KMS-11 (cell line): ENCODE measurements around the gene RYR1.

Experiments
- H2AFZ ChIP-seq: fragments of 200-600 bp; sonication (generic); 2 replicates; pipeline ENCODE4 v1.6.1; 2016; ENCODE audit warnings: antibody characterized with exemption, mixed run types, low read depth
- H3K27ac ChIP-seq: fragments of 200-600 bp; sonication (generic); 2 replicates; pipeline ENCODE4 v1.6.1; 2016; ENCODE audit warnings: mild to moderate bottlenecking, mixed run types
- H3K27me3 ChIP-seq: fragments of 200-600 bp; sonication (generic); 2 replicates; pipeline ENCODE4 v1.6.1; 2017; ENCODE audit warnings: mild to moderate bottlenecking, low read depth, mixed run types, moderate library complexity; ENCODE audit not compliant: insufficient read depth
- H3K36me3 ChIP-seq: fragments of 200-600 bp; sonication (generic); 2 replicates; pipeline ENCODE4 v1.6.1; 2017; ENCODE audit warnings: mild to moderate bottlenecking, mixed run types; ENCODE audit not compliant: insufficient read depth
- H3K4me1 ChIP-seq: fragments of 200-600 bp; sonication (generic); 2 replicates; pipeline ENCODE4 v1.6.1; 2016; ENCODE audit warnings: mild to moderate bottlenecking, low read depth, mixed run types; ENCODE audit not compliant: poor library complexity, severe bottlenecking
- H3K4me2 ChIP-seq: fragments of 200-600 bp; sonication (generic); 2 replicates; pipeline ENCODE4 v1.7.0; 2016; ENCODE audit warnings: mild to moderate bottlenecking, mixed run types
- H3K4me3 ChIP-seq: fragments of 200-600 bp; sonication (generic); IDR thresholded peaks from 2 replicates; pipeline ENCODE4 v1.6.1; 2017; ENCODE audit warnings: low read depth, low read length, mixed read lengths; ENCODE audit not compliant: insufficient read depth
- H3K79me2 ChIP-seq: fragments of 200-600 bp; sonication (generic); 2 replicates; pipeline ENCODE4 v1.6.1; 2016; ENCODE audit warnings: low read depth, mixed run types; ENCODE audit not compliant: insufficient read depth
- H3K9ac ChIP-seq: fragments of 200-600 bp; sonication (generic); 2 replicates; pipeline ENCODE4 v1.6.1; 2016; ENCODE audit warnings: mild to moderate bottlenecking, mixed run types
- H4K20me1 ChIP-seq: fragments of 200-600 bp; sonication (generic); 2 replicates; pipeline ENCODE4 v1.6.1; 2016; ENCODE audit warnings: mild to moderate bottlenecking, mixed run types; ENCODE audit not compliant: insufficient read depth
- CTCF ChIP-seq: fragments of 200-600 bp; sonication (generic); conservative IDR thresholded peaks from 2 replicates; pipeline ENCODE4 v1.6.1; 2017; ENCODE audit warnings: low read depth, mild to moderate bottlenecking, antibody characterized with exemption, low read length, moderate library complexity, mixed read lengths

RYR1 gene

GRCh38 chr19:38433268-38433733 is at the start of gene RYR1:
Gene RYR1 (plus strand): TSS chr19:38433691. CDS start chr19:38433830, 139 bp downstream.
- Histone ChIP-seq H2AFZ (no peak within 1 kb of the TSS), H3K27ac (no peak within 1 kb of the TSS), H3K4me3 (no peak within 1 kb of the TSS), H3K79me2 (no peaks in the 10 kb centered on the region), H3K27me3 (peaks cover 3% of the 10 kb centered on the region; the same call in 1 of the 2 replicates), H3K4me1 (no peaks in the 10 kb centered on the region), H4K20me1 (no peaks in the 10 kb centered on the region), H3K9ac (no peak within 1 kb of the TSS), H3K36me3 (no peaks in the 10 kb centered on the region), H3K4me2 (no peak within 1 kb of the TSS)
- TF ChIP-seq CTCF: no peak

DNA sequence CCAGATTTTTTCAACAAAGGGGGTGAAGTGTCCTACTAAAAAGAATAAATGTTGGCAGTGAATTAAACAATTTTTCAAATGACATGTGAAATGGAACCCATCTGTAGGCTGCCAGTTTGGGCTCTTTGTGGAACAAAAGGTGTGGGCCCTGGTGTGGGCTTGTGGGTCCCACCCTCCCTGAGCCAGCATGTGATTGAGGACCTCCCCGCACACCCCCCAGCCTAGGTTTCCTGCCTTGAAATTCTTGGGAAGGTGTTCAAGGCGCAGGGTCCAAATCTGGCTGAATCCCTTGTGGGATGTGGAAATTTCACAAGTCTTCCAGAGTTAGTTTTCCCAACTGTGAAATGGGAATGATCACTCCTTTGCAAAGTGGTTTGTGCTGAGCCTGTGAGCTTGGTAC is 49.7 kb upstream of the RYR1 start:
- Histone ChIP-seq H3K36me3 (peaks cover 5% of the 10 kb centered on the region; the same call in 1 of the 2 replicates), H4K20me1 (no peaks in the 10 kb centered on the region), H3K27ac (no peak overlapping the region), H3K4me3 (no peak overlapping the region), H3K4me1 (peaks cover 11% of the 10 kb centered on the region), H3K9ac (no peak overlapping the region), H3K4me2 (no peak overlapping the region), H3K27me3 (peaks cover 4% of the 10 kb centered on the region), H3K79me2 (no peaks in the 10 kb centered on the region), H2AFZ (no peak overlapping the region)
- TF ChIP-seq CTCF: no peak

DNA sequence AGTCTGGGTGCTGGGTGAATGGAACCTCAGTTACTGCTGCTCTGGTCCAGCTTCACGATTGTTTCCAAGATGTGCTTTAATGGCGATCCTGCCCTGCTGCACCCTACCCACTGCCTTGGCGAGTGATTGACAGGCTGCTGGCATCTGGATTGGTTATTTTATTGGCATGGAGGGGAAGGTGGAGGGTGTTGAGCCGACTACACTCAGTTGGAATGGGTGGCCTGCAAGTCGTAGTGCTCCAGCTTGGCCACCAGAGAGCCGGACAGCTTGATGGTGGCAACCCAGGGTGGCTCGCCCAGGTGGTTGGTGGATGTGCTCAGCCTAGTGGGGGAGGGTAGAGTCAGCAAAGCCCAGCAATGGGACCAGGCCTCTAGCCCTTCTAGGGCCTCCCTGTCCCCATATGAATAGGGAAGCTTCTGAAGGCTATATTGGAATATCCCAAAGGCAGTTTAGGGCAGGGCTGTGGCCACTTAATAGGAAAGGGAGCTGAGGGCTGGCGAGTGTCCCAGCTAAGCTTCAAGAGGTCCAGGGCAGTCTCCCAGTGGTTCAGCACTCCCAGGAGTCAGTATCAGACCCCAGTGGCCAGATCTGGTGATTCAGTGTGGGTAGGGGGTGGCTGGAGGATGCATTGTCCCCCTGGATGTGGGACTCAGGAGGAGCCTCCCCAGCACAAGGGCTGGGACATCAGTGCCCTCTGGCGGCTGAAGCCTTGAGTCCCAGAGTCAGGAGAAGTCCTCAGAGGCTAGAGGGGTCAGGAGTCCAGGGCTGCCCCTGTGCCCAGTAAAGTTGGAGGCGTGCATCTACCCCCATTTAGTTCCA is 49.1 kb upstream of the RYR1 start:
- peaks cover 3% of the 10 kb centered on the region; the same call in 1 of the 2 replicates for H3K36me3 ChIP-seq
- peaks cover 11% of the 10 kb centered on the region for H3K27me3 ChIP-seq
- H3K4me2 ChIP-seq: no peak overlapping the region
- TF ChIP-seq CTCF: no peak
- H3K4me3 ChIP-seq: no peak overlapping the region
- no peak overlapping the region for H3K27ac ChIP-seq
- H4K20me1 ChIP-seq: no peaks in the 10 kb centered on the region
- no peak overlapping the region for H3K9ac ChIP-seq
- H3K4me1 ChIP-seq: peaks cover 11% of the 10 kb centered on the region
- no peak overlapping the region for H2AFZ ChIP-seq
- H3K79me2 ChIP-seq: no peaks in the 10 kb centered on the region

GRCh38 chr19:38385057-38385803 is 48.3 kb upstream of the RYR1 start:
- H2AFZ ChIP-seq: no peak overlapping the region
- H3K4me1 ChIP-seq: peaks cover 11% of the 10 kb centered on the region
- H3K79me2 ChIP-seq: no peaks in the 10 kb centered on the region
- H3K4me3 ChIP-seq: no peak overlapping the region
- H3K27ac ChIP-seq: no peak overlapping the region
- no peak overlapping the region for H3K4me2 ChIP-seq
- H3K27me3 ChIP-seq: peaks cover 15% of the 10 kb centered on the region
- no peak for TF ChIP-seq CTCF
- peaks cover 3% of the 10 kb centered on the region; the same call in 1 of the 2 replicates for H3K36me3 ChIP-seq
- no peaks in the 10 kb centered on the region for H4K20me1 ChIP-seq
- H3K9ac ChIP-seq: no peak overlapping the region
